ENCODE measurements around the gene ADARB2.
"Not testable (repeated sequence)": the region's sequence is repeated elsewhere in the genome, so short reads cannot be mapped to it uniquely, and the experiment has no call there.

Gene ADARB2

GRCh38 chr10:1253523-1254353 is 483.6 kb downstream of the ADARB2 start:
- DNase-seq (ENCODE audit: low read depth): no peak

GRCh38 chr10:1251769-1252168 is 485.6 kb downstream of the ADARB2 start:
- DNase-seq (ENCODE audit: low read depth): no peak

- DNase-seq (ENCODE audit: low read depth): no peak
Measured at GRCh38 chr10:1249142-1249920, 488.0 kb downstream of the ADARB2 start.

- not testable (repeated sequence) for DNase-seq (ENCODE audit: low read depth)
Measured at GRCh38 chr10:1248262-1248630, 489.1 kb downstream of the ADARB2 start.

- DNase-seq (ENCODE audit: low read depth): no peak
Measured at GRCh38 chr10:1247598-1248261, 489.6 kb downstream of the ADARB2 start.

GRCh38 chr10:1244493-1244892 is 492.8 kb downstream of the ADARB2 start:
- DNase-seq (ENCODE audit: low read depth): no peak

- no peak for DNase-seq (ENCODE audit: low read depth)
Measured at GRCh38 chr10:1243486-1244234, 493.7 kb downstream of the ADARB2 start.

- DNase-seq (ENCODE audit: low read depth): no peak
Measured at GRCh38 chr10:1242975-1243374, 494.4 kb downstream of the ADARB2 start.

GRCh38 chr10:1241973-1242935 is 495.1 kb downstream of the ADARB2 start:
- no peak for DNase-seq (ENCODE audit: low read depth)

- no peak for DNase-seq (ENCODE audit: low read depth)
Measured at GRCh38 chr10:1241322-1241890, 495.9 kb downstream of the ADARB2 start.

GRCh38 chr10:1240341-1240775 is 497.0 kb downstream of the ADARB2 start:
- no peak for DNase-seq (ENCODE audit: low read depth)

- DNase-seq (ENCODE audit: low read depth): no peak
Measured at GRCh38 chr10:1233031-1233430, 504.3 kb downstream of the ADARB2 start.

- no peak for DNase-seq (ENCODE audit: low read depth)
Measured at GRCh38 chr10:1232164-1232911, 505.0 kb downstream of the ADARB2 start.

GRCh38 chr10:1230592-1231275 is 506.6 kb downstream of the ADARB2 start:
- no peak for DNase-seq (ENCODE audit: low read depth)

GRCh38 chr10:1230138-1230537 is 507.2 kb downstream of the ADARB2 start:
- DNase-seq (ENCODE audit: low read depth): no peak

GRCh38 chr10:1229574-1229973 is 507.8 kb downstream of the ADARB2 start:
- no peak for DNase-seq (ENCODE audit: low read depth)

- no peak for DNase-seq (ENCODE audit: low read depth)
Measured at GRCh38 chr10:1229116-1229515, 508.2 kb downstream of the ADARB2 start.

- no peak for DNase-seq (ENCODE audit: low read depth)
Measured at GRCh38 chr10:1228467-1228975, 508.8 kb downstream of the ADARB2 start.
